Measurements from ENCODE around the gene TMEM109. TPM values are rescaled to one million over a fixed set of nuclear protein-coding genes. Genes with fewer than 3 reads are reported as not detected.

The TMEM109 gene
- total RNA-seq, 1 donor from 2014 or later, result 64.5 TPM

DNA sequence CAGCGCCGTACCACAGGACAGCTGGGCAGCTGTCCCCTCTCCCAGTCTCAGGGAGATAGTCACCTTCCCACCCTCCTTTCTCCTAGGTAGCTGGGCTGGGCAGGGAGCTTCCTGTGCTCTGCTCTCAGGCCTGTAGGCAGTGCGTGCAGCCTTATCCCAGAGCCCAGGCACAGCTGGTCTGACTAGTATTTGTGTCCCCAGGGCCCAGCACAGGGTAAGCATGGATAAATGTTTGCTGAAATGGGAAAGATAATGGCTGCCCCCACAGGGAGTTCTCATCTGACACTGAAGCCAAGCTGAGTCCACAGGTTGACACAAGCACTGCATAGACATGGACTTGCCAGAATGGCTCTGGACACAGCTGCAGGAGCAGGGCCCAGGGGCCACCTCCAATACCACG, 28.3 kb downstream of the TMEM109 start:
- H3K36me3 ChIP-seq (ENCODE audit: control insufficient read depth, insufficient read depth, low read length), result no peaks in the 10 kb centered on the region
- no peak for TF ChIP-seq CTCF (IDR thresholded peaks at IDR 0.05; ENCODE audit: insufficient read depth, low read length, poor library complexity, severe bottlenecking)

GRCh38 chr11:60942970-60943565, 29.1 kb downstream of the TMEM109 start:
- H3K4me3 ChIP-seq (ENCODE audit: low read depth, low read length), result no peak overlapping the region
- DNase-seq (ENCODE audit: low read depth), result no peak
- H3K27me3 ChIP-seq (ENCODE audit: control insufficient read depth, insufficient read depth, low read length), result no peaks in the 10 kb centered on the region
- TF ChIP-seq CTCF (IDR thresholded peaks at IDR 0.05; ENCODE audit: insufficient read depth, low read length, poor library complexity, severe bottlenecking), result no peak
- H3K36me3 ChIP-seq (ENCODE audit: control insufficient read depth, insufficient read depth, low read length), result no peaks in the 10 kb centered on the region

More for the DNA sequence above, 28.3 kb downstream of the TMEM109 start:
- Histone ChIP-seq H3K27me3 (ENCODE audit: control insufficient read depth, insufficient read depth, low read length) (no peaks in the 10 kb centered on the region), H3K4me3 (ENCODE audit: low read depth, low read length) (no peak overlapping the region)
- DNase-seq (ENCODE audit: low read depth), result no peak

- DNase-seq (ENCODE audit: low read depth), result no peak
- H3K4me3 ChIP-seq (ENCODE audit: low read depth, low read length), result no peak overlapping the region
- H3K36me3 ChIP-seq (ENCODE audit: control insufficient read depth, insufficient read depth, low read length), result no peaks in the 10 kb centered on the region
- peak; percentile 37 for TF ChIP-seq CTCF (IDR thresholded peaks at IDR 0.05; ENCODE audit: insufficient read depth, low read length, poor library complexity, severe bottlenecking)
- H3K27me3 ChIP-seq (ENCODE audit: control insufficient read depth, insufficient read depth, low read length), result no peaks in the 10 kb centered on the region
Observed at GRCh38 chr11:60944490-60945294, 30.7 kb downstream of the TMEM109 start.

DNA sequence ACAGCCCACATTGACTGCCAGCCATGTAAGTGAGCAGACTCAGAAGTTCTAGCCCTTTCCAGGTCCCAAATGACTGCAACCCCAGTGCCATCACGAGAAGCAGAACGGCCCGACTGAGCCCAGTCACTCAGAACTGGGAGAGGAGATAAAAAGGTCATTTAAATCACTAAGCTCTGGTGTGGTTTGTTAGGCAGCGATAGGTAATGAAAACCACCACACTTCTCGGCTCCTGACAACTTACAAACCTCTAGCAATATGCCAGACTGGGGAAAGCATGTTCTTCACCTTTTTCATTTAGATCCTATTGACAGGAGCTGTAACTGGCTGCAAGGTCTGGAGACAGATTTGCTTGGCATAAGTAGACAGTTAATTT, 31.3 kb downstream of the TMEM109 start:
- TF ChIP-seq CTCF (IDR thresholded peaks at IDR 0.05; ENCODE audit: insufficient read depth, low read length, poor library complexity, severe bottlenecking), result no peak
- Histone ChIP-seq H3K27me3 (ENCODE audit: control insufficient read depth, insufficient read depth, low read length) (peaks cover 4% of the 10 kb centered on the region), H3K4me3 (ENCODE audit: low read depth, low read length) (no peak overlapping the region), H3K36me3 (ENCODE audit: control insufficient read depth, insufficient read depth, low read length) (no peaks in the 10 kb centered on the region)
- DNase-seq (ENCODE audit: low read depth), result no peak

GRCh38 chr11:60946601-60947264, 32.8 kb downstream of the TMEM109 start:
- no peak for DNase-seq (ENCODE audit: low read depth)

More at GRCh38 chr11:60946601-60947264, 32.8 kb downstream of the TMEM109 start:
- Histone ChIP-seq H3K27me3 (ENCODE audit: control insufficient read depth, insufficient read depth, low read length) (peaks cover 17% of the 10 kb centered on the region), H3K36me3 (ENCODE audit: control insufficient read depth, insufficient read depth, low read length) (no peaks in the 10 kb centered on the region), H3K4me3 (ENCODE audit: low read depth, low read length) (no peak overlapping the region)
- no peak for TF ChIP-seq CTCF (IDR thresholded peaks at IDR 0.05; ENCODE audit: insufficient read depth, low read length, poor library complexity, severe bottlenecking)
